Upper lobe of left lung (tissue), 6 donors: ENCODE results near the gene SCAMP3. TPM values are rescaled to one million over a fixed set of nuclear protein-coding genes. Genes with fewer than 3 reads are reported as not detected.
"Not testable (repeated sequence)": the region's sequence is repeated elsewhere in the genome, so short reads cannot be mapped to it uniquely, and the experiment has no call there.

Experiments
- ATAC-seq, 2 donors: fragments of 200-7000 bp; cut with Tn5 transposase; one replicate each; pipeline ENCODE4 v1.9.1; 2022; ENCODE audit warnings: mild to moderate bottlenecking in 2 of 2, moderate library complexity in 2 of 2; ENCODE audit not compliant: low FRiP score in 2 of 2
- DNase-seq, 2 donors: peaks; one replicate each; pipeline ENCODE4 v3.0.0-alpha.2; 2019 to 2020
- H3K27ac ChIP-seq, 4 donors: fragments of 200-600 bp; sonication (generic); one replicate each; pipeline ENCODE4 v1.5.1; 2016 to 2019
- H3K27me3 ChIP-seq, 4 donors: fragments of 200-600 bp; sonication (generic); one replicate each; pipeline ENCODE4 v1.5.1; 2017 to 2019
- H3K36me3 ChIP-seq, 4 donors: fragments of 200-600 bp; sonication (generic); one replicate each; pipeline ENCODE4 v1.5.1; 2016 to 2019
- H3K4me1 ChIP-seq, 4 donors: fragments of 200-600 bp; sonication (generic); one replicate each; pipeline ENCODE4 v1.5.1; 2018 to 2019
- H3K4me3 ChIP-seq, 4 donors: fragments of 200-600 bp; sonication (generic); one replicate each; pipeline ENCODE4 v1.5.1; 2017 to 2019; ENCODE audit warnings: mild to moderate bottlenecking in 2 of 4, moderate library complexity in 1 of 4
- H3K9me3 ChIP-seq, 4 donors: fragments of 200-600 bp; sonication (generic); one replicate each; pipeline ENCODE4 v1.5.1; 2018 to 2019
- CTCF ChIP-seq, 6 experiments: fragments of 450-650 bp in 4 of 6; fragments of 200-600 bp in 2 of 6; sonication (generic) in 2 of 6; IDR thresholded peaks; one replicate each; pipeline ENCODE4 v1.5.1; 2016 to 2019; ENCODE audit warnings: antibody characterized with exemption in 6 of 6
- EP300 ChIP-seq, 4 donors: sonication (generic); formaldehyde crosslinking; IDR thresholded peaks; one replicate each; pipeline ENCODE4 v1.5.1; 2017; ENCODE audit warnings: antibody characterized with exemption in 4 of 4, control low read depth in 2 of 4
- POLR2A ChIP-seq, 4 donors: fragments of 450-650 bp; IDR thresholded peaks; one replicate each; pipeline ENCODE4 v1.5.1; 2016 to 2017; ENCODE audit warnings: antibody characterized with exemption in 4 of 4, mild to moderate bottlenecking in 2 of 4
- POLR2AphosphoS5 ChIP-seq, 2 donors: sonication (generic); formaldehyde crosslinking; IDR thresholded peaks; one replicate each; pipeline ENCODE4 v1.5.1; 2017; ENCODE audit warnings: antibody characterized with exemption in 2 of 2
- WGBS, 2 donors: methylation state at CpG; one replicate each; pipeline ENCODE4 v1.1.5; 2017 to 2018; 5-methylcytosine and 5-hydroxymethylcytosine counted together
- total RNA-seq, 6 donors: library from RNA; depleted of rRNA in 4 of 6; stranded (reverse); fragments of >200 nt in 4 of 6; gene quantifications; one replicate each; pipeline versions ENCODE4 v1.1.0 to v1.2.1, GENCODE V29; 2016 to 2021
- donor health status: DM: no; HTN: no; CAD: no; lungs with moderate emphysema.
- donor health status: DM: no; HTN: yes; CAD: no; lungs with severe emphysema.

SCAMP3 gene
- total RNA-seq, 6 donors from 2014 or later: 61.5 to 96.1 (median 70.4) TPM

GRCh38 chr1:155294520-155295182 is 32.5 kb upstream of the SCAMP3 start:
- WGBS, 2 donors: 40 to 49% methylated on average over 15 to 46 of the region's 46 CpGs
- Histone ChIP-seq H3K9me3 (no peaks in the 10 kb centered on the region), H3K36me3 (no peaks in the 10 kb centered on the region), H3K4me3 (no peak overlapping the region), H3K27ac (no peak overlapping the region), H3K27me3 (peaks cover 0 to 15% (median 7%) of the 10 kb centered on the region in 4 donors), H3K4me1 (peaks cover 0 to 10% (median 7%) of the 10 kb centered on the region in 4 donors)
- TF ChIP-seq POLR2A (IDR thresholded peaks at IDR 0.05): no peak
- no peak for TF ChIP-seq POLR2AphosphoS5 (IDR thresholded peaks at IDR 0.05)
- TF ChIP-seq EP300 (IDR thresholded peaks at IDR 0.05): no peak
- no peak for TF ChIP-seq CTCF (IDR thresholded peaks at IDR 0.05)
- ATAC-seq (peak in 1 of 2 donors; percentile 38), DNase-seq (peak in 1 of 2 donors; percentile 81)

- Histone ChIP-seq H3K4me1 (peaks cover 0 to 10% (median 7%) of the 10 kb centered on the region in 4 donors), H3K9me3 (no peaks in the 10 kb centered on the region), H3K27ac (no peak overlapping the region), H3K27me3 (peaks cover 0 to 15% (median 7%) of the 10 kb centered on the region in 4 donors), H3K36me3 (no peaks in the 10 kb centered on the region), H3K4me3 (no peak overlapping the region)
- ATAC-seq (no peak), DNase-seq (peak in 1 of 2 donors; percentile 54)
- 79 to 88% methylated on average over 4 to 16 of the region's 17 CpGs for WGBS, 2 donors
- no peak for TF ChIP-seq CTCF (IDR thresholded peaks at IDR 0.05)
- TF ChIP-seq POLR2A (IDR thresholded peaks at IDR 0.05): no peak
These were observed 31.1 kb upstream of the SCAMP3 start for GRCh38 chr1:155293086-155293749.

GRCh38 chr1:155291006-155291405 is 28.8 kb upstream of the SCAMP3 start:
- not testable (repeated sequence) for ATAC-seq, H3K36me3 ChIP-seq, H3K9me3 ChIP-seq, DNase-seq, H3K4me1 ChIP-seq, H3K27ac ChIP-seq, H3K4me3 ChIP-seq
- H3K27me3 ChIP-seq: peaks cover 0 to 15% (median 7%) of the 10 kb centered on the region in 4 donors
- 83 to 90% methylated on average over 10 of the region's 10 CpGs for WGBS, 2 donors

GRCh38 chr1:155287987-155288543 is 25.9 kb upstream of the SCAMP3 start:
- H3K4me3 ChIP-seq: no peak overlapping the region
- H3K9me3 ChIP-seq: no peaks in the 10 kb centered on the region
- H3K27ac ChIP-seq: no peak overlapping the region
- H3K4me1 ChIP-seq: no peaks in the 10 kb centered on the region
- TF ChIP-seq CTCF (IDR thresholded peaks at IDR 0.05) (no peak), POLR2AphosphoS5 (IDR thresholded peaks at IDR 0.05) (no peak), POLR2A (IDR thresholded peaks at IDR 0.05) (no peak), EP300 (IDR thresholded peaks at IDR 0.05) (no peak)
- H3K27me3 ChIP-seq: no peaks in the 10 kb centered on the region
- H3K36me3 ChIP-seq: no peaks in the 10 kb centered on the region
- ATAC-seq: no peak
- WGBS, 2 donors: 93 to 96% methylated on average over 14 to 20 of the region's 21 CpGs
- peak in 1 of 2 donors; percentile 67 for DNase-seq

GRCh38 chr1:155286544-155286943 is 24.4 kb upstream of the SCAMP3 start:
- Histone ChIP-seq H3K9me3 (no peaks in the 10 kb centered on the region), H3K36me3 (no peaks in the 10 kb centered on the region), H3K27ac (no peak overlapping the region), H3K4me3 (no peak overlapping the region), H3K4me1 (no peaks in the 10 kb centered on the region), H3K27me3 (no peaks in the 10 kb centered on the region)
- TF ChIP-seq EP300 (IDR thresholded peaks at IDR 0.05): no peak
- no peak for TF ChIP-seq POLR2A (IDR thresholded peaks at IDR 0.05)
- no peak for TF ChIP-seq CTCF (IDR thresholded peaks at IDR 0.05)
- no peak for TF ChIP-seq POLR2AphosphoS5 (IDR thresholded peaks at IDR 0.05)
- DNase-seq (no peak), ATAC-seq (no peak)
- 100% methylated on average over 2 of the region's 2 CpGs for WGBS, 2 donors
